Inferior parietal cortex (tissue), 1 donor: ENCODE measurements around the gene CD300LG.
A peak's percentile ranks its signal among the peaks of the same experiment; 100 is the strongest.

Experiments
- DNase-seq: peaks from one replicate; pipeline ENCODE4 v3.0.0-alpha.2; 2016; ENCODE audit errors: extremely low spot score

The CD300LG gene

DNA sequence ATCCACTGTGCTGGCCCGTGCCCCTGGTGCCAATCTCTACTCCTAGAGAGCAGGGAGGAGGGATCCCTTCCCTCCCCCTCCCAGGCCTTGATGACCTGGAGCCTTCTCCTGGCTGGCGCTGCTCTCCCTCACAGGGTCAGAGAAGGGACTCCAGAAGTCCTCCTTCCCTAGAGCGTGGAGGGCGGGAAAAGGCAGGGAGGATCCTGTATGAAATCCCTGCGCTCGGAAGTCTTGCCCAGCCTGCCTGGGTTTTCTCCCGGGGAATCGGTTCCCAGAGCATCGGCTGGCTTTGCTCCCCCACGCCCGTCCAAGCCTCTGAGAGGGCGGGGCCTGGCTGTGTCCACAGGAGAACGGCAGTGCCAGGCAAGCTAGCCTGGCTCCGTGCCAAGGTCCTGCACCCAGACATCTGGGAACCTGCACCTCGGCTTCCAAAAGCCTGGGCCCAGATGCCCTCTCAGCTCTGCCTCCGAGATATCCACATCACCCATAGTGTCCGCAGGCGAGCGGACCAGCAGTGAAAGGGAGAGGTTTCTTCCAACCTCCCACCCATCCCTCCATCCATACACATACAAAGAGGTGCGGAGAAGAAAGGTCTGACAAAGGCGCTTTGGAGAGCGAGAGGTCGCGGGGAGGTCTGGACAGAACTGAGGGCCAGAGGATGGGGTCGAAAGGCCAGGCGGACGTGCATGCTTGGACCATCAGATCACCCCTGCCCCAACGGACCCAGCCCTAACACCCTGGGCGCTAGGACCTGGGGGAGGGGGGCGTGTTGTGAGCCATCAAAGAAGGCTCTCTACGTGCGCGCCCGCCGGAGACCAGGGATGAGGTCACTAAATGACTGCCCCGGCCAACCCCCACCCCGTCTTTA lies 59.2 kb downstream of the CD300LG start:
- peak; percentile 75 for DNase-seq

DNA sequence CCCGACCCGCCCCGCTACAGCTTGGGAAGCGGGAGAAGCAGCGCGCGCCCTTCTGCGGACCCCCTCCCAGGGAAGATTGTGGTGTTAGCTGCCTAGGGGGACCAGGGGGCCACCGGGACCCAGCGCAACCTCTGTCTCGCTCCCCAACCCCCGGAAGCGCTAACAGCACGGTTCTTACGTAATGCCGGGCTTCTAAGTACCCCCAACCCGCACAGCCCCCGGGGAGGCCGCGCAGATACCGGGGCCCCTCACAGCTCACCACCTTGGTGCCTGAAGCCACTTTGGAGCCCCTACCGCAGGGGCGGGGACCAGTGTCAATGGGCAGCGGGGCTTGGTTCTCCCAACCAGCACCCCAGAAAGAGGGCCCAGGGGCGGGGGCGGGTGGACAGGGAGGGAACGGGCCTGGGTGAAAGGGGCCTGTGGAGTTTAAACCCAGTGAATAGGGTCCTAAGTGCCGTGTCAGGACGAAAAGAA lies 60.0 kb downstream of the CD300LG start:
- no peak for DNase-seq

DNA sequence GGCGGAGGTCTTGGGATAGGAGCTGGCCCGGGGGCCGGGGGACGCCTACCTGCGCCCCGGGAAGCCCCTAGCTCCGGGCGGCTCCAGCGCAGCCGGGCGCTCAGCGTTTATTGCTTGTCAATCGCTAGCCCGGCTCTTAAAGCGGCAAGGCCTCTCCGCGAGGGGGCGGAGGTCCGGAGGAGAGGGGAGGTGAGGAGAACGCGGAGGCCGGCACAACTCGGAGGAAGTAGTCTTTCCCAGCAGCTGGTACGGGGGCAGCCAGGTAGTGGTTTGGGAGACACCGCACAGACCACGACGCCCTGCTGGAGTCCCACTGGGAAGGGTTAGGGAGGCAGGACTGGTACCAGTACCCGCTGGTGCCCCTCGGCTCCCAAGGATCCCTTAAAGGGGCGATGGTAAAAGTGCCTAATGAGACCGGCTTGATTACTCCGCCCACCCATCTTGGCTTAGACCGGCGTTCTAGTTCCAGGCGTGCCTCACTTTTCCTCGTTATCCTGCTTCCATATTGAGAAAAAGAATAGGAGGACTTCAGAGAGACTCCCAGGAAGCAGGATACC lies 60.5 kb downstream of the CD300LG start, which contains the start of gene MPP2:
TSS of gene MPP2 (minus strand) at position 112 of the 557 bp plus-strand sequence. CDS start 3,076 bp downstream, outside the sequence.
- peak; percentile 89 for DNase-seq

DNA sequence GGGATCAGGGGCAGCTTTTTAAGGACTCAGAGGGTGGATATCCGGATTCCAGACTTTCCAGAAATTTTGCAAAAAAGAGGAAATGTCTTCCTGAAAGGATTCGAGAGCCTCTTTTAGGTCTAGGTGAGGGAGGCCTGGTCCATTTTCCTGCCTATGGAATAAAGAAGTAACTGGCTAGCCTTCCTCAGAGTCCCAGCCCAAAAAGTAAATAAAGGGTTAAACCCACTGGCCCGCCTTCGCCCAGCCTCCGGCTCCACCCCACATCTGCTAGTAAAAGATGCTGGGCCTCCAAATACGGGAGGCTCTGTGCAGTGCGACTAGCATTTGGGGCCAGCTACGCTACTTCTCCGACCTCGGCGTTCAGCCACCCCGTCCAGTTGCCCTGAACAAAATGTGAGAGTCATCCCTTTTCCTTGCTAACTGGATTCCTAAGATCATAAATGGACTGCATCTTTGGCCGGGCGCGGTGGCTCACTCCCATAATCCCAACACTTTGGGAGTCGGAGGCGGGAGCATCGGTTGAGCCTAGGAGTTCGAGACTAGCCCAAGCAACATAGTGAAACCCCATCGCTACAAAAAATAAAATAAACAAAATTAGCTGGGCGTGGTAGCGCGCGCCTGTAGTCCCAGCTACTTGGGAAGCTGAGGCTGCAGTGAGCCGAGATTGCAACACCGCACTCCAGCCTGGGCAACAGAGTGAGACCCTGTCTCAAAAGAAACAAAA lies 61.2 kb downstream of the CD300LG start:
- DNase-seq: no peak

DNA sequence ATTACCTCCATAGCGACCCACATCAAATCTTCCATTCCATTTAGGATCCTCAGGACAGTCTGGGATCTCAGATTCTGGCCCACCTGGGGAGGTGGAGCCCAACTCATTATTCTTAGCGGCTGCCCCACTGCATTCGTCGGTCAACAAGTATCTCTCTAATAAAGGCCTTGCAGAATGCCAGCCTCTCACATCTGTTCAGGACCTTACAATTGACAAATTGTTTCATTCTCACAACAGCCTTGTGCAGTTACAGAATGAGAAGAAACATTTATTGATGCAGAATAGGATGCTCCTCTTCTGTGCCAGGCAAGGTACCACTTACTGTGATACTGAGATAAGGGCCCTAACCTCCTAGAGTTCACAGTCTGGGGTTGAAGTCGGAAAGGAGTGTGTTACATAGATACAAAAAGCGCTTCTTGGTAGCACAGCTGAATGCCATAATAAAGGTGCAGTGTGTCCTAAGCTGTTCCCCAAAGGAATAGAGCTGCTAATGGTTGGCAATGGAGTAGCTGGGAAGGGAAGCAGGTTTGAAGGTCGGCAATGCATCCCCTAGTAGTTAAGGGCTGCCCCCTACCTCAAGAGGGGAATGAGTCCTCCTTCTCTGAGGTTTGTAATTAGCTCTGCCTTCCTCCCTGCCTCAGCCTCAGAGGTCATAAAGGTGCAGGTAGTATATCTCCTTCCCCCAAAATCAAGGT lies 62.7 kb downstream of the CD300LG start:
- DNase-seq: peak; percentile 50

DNA sequence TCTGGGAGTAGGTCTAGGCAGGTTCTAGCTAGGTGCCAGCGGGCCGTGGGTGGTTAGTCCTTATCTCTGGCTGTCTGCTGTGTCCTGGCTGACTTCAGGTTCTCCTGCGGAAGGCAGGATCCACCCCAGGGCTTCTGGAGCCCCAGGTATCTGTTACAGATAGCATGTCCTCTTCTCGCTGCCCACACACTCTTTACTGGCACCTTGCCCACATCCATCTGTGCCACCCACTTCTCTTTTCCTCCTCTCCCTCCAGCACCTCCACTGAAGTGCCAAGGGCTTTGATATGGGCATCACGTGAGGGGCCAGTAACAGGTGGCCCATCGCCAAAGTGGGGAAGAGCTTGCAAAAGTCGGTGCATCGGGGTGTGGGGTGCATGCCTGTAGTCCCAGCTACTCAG lies 64.9 kb downstream of the CD300LG start:
- DNase-seq: no peak

DNA sequence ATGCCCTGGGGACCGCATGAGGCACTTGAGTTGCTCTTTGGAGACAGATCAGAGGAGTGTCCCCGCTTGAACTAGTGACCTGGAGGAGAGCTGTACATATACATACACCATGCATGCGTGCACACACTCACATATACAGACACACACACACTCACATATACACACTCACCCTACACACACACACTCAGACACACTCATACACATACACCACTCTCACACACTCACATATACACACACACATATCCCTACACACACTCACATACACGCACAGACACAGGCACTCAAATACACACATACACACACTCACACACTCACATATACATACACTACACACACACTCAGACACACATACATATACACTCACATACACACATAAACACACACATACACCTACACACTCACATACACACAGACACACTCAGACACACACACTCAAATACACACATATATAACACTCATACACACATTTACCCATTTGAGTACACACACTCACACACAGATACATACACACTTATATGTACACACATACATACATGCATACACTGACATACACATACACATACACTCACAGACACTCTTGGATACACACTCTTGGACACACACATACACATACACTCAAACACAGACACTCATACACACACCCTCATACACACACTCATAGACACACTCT lies 65.8 kb downstream of the CD300LG start:
- no peak for DNase-seq
